SK-N-DZ (cell line): ENCODE measurements around the gene THPO. TPM values are rescaled to one million over a fixed set of nuclear protein-coding genes. Genes with fewer than 3 reads are reported as not detected.

Source experiments
- DNase-seq: peaks from one replicate; pipeline ENCODE4 v3.0.0-alpha.2; 2015; ENCODE audit warnings: low spot score
- polyA plus RNA-seq, 2 experiments: library from polyadenylated mRNA; depleted of rRNA; stranded (reverse); fragments of >200 nt; gene quantifications; 2 replicates each; pipeline ENCODE4 v1.2.3, GENCODE V29; 2014

Gene THPO
- polyA plus RNA-seq (2014; cell fraction: cytosol; rRNA removed) = 2.1 and 3.2 TPM in 2 replicates
- 1.5 and 5.1 TPM in 2 replicates for polyA plus RNA-seq (2014; cell fraction: nucleus; rRNA removed)

DNA sequence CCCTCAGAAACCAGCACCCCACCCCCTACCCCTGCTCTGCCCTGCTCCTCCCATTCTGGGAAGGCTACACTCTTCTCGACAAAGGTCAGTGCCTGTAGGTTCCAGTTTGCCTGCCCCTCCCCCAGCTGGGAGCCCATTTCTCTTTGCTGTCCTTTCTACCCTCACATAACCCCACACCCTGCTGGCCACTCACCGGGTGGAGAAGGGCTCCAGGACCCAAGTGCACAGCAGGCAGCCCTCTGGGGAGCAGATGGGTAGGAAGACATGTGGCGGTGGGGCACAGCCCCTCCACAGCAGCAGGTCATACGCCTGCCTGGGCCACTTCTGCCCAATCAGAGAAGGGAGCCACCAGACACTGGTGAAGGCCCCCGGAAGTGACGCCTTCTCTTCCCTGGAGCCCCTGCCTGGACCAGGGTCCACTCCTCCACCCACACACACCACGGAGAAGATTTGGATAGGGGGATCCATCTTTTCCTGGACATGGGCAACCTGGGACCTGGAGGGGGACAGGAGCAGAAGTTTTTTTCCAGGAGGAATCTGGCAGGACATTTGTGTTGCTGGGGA is at the start of gene THPO:
Gene THPO, minus strand, starts transcription at position 326 of the 564 bp plus-strand sequence. CDS start 1,948 bp downstream, outside the sequence.
- DNase-seq = peak; percentile 86

DNA sequence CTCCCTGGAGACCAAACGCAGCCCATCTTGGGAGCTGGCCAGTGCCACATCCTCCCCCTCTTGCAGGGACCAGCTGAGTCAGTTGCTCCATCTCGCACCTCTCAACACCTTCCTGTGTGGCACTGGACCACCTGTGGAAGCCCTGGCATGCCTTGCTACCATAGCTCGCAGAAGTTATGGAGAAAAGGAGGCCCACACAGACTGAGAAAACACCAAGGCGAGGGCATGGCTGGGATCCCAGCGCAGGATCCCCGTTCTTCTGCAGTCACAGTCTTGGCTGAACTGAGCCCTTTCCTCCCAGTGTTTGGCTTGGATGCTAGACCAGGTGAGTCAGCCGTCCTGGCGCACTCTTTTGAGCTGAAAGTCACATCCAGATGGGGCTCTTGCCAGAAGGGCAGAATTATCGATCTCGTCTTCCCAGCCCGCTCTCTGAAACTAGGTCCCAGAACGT is 48.7 kb upstream of the THPO start:
- DNase-seq = no peak

DNA sequence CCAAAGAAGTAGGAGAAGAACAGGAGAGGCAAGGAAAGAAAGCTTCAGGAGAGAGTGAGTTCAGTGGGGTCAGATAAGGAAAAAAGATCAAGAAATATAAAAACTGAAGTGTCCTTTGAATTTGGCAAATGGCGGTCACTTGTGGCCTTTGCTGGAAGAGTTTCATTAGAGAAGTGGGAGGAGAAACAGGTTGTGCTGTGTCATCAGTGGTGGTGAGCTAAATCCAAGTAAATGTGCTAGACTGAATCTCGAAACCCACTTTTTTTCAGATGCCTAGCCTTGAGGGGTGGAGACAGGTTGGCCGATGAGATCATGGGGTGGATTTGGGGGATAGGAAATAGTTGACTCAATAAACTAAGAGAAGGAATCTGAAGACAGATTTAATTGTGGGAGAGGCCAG is 45.6 kb upstream of the THPO start:
- DNase-seq = no peak

DNA sequence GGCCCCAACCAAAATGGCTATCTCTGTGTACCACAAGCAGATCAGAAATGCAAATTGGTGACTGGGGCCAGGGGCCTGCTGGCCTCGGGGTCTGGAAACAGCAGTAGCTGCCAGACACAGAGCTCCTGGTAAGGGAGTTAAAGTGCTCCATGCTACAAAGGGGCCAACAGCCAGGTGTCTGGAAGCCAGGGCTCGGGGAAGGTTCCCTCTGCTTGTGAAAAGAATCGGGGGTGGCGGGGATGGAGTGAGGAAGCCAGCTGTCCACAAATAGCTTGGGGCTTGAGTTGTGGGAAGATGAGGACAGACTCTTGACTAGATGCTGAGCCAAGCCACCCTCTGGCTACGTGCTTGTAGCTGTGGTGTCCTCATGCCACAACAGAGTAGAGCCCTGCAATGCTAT is 41.2 kb upstream of the THPO start:
- DNase-seq = no peak

DNA sequence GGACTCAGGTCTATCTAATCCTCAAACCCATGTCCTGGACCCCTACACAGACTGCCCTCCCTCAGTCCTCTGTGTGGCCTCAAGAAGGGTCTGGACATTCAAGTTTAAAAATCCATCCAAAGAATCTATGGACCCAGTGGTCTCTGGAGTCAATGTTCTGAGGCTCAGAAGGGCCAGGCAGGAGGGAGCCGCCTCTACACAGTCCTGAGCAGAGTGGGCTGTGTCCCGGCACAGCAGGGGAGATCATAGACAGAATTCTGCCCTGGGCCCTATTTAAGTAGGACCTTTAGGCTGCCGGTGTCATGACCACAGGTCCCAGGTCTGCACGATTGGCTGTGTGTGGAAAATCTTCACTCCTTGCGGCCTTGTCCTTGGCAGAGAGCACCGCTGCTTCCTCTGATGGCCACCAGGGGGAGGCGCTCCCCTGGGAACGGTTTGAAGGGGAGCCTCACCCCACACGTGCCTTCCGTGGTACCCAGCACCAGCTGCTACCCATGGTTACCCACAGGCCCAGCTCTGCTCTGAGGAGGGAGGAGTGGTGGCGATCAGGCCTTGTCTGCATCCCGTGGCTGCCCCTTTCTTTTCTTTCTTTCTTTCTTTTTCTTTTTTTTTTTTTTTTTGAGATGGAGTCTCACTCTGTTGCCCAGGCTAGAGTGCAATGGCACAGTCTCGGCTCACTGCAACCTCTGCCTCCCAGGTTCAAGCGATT is 39.8 kb upstream of the THPO start:
- DNase-seq = peak; percentile 70

DNA sequence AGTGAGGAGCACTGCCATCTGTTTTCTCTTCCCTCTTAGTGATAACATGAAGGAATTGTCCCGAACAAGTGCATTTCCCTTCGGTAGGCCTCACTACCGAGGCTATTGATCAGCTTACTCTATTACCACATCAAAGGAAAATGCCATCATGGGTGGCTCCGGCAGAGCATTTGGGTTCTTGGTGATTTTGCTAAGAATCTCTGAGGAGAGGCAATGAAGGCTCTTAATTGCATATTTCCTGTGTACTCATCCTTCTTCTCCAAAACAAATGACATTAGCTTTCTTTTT is 37.1 kb upstream of the THPO start:
- no peak for DNase-seq

DNA sequence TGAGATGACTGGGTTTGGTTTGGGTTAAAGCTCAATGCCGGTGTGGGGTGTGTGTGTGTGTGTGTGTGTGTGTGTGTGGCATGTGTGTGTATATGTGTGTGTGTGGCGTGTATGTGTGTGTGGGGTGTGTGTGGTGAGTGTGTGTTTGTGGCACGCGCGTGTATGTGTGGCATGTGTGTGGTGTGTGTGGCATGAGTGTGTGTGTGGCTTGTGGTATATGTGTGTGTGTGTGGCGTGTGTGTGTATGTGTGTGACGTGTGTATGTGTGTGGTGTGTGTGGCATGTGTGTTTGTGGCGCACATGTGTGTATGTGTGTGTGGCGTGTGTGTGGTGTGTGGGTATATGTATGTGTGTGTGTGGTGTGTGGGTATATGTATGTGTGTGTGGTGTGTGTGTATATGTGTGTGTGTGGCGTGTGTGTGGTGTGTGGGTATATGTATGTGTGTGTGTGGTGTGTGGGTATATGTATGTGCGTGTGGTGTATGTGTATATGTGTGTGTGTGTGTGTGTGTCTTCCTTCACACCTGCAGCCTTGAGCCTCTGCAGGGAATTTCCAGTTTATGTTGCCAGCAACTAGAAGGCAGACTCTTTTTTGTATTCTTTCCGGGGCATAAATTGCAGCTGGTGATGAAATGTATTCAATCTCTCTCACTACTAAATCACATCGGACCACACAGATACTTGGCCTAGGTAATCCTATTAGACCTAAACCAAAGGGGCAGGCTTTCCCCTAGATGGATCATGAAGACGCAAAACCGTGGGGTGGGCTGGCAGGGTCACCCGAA is 36.6 kb upstream of the THPO start:
- no peak for DNase-seq

DNA sequence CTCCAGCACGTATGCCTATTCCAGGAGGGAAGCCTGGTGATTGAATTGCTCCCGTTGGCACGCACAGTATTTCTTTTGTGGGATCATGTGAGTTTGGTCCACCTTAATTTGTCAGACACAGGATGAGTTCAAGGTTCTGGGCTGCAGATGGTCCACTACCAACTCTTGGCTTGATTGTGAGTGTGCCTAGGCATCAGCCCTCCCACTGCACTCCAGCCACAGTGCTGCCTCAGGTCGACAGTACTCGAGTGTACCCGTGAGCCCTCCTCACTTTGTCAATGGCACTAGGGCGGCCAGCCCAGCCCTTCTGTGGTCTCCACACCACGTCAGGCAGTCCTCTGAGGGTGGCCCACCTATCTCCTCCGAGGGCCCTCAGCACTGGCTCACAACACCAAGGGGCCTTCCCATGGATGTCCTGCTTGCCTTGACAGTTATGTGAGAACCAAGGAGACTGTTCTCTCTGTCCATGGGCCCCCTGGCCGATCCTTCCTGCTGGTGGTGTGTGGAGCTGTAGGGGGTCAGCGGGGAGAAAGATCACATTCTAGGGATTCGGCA is 32.0 kb upstream of the THPO start:
- no peak for DNase-seq

DNA sequence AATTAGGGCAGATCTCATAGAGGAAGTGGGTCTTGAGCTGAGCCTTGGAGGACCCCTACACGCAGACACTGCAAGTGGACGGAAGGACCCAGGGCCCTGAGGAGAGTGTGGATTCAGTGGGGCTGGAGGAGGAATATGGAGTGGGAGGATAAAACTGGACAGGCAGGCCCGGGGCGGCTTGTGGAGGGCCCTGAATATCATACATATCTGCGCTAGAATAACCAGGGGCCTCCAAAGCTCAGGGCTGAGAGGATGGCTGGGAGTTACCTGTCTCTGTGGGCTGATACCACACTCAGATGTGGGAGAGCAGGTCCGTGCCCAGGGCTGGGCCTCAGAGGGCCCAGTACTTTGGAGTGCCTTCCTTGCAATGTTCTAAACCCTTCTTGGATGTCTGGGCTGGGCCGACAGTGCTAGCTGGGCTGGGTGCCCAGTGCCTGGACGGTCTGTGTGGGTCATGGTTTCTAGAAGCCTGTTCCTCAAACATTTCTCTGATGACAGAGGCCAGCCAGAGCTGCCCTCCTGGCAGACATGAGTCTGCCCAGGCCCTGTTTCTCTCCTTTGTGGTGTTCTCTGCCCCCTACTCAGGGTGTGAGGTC is 31.4 kb upstream of the THPO start:
- no peak for DNase-seq

DNA sequence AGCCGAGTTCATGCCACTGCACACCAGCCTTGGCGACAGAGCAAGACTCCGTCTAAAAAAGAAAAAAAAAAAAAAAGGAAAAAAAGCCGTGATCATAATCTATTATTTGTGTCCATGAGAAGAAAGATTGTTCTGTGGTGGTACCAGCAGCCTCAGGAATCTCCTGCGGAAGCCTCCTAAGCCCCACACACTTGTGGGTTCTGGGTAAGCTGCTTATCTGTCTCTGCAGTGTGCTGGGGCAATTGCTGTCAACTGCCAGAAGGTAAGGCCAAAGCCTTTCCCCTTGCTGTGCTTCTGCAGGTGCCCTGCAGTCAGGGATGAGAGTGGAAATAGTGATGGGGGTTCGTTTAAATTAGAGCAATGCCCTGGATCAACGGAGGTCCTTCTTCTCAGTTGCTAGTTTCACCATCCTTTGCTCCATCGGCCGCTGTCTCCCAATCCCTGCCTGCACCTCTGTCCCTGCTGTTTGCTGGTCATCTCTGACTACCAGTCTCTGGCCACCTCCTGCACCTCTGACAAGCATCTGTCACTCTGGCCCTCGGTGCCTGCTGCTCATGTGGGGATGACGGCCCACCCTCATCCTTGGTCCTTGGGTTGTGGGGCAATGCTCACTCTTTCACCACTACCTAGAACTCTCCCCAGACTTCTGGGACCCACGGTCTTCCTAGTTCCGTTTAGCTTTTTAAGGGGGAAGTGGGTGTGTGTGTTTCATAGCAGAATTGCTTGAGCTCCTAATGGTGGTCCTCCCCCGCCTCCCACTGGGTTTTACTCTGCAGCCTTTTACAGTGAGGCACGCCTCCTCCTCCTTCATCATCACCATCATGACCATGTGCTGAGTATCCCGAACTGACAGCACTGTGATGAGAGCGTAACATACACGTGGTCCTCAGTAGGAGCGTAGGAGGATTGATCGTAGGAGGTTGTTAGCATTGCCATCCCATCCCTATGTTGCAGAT is 27.3 kb upstream of the THPO start:
- DNase-seq = no peak

DNA sequence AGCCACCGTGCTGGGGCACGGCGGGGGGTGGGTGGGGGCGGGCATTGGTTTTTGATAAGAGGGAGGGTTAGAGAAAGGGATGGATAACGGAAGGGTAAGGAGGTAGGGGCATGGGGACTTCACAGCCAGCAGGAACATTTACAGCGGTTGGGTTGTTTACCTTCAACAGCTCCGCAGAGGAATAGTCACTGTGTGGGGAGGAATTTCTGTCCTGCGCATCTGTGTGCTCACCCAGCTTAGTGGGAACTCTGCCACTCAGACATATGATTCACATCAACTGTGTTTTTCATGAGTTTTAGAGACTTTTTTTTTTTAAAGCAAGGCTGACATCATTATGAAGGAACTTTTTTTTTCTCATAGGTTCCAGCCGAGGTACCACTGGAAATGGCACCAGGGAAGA is 21.4 kb upstream of the THPO start:
- DNase-seq = no peak

DNA sequence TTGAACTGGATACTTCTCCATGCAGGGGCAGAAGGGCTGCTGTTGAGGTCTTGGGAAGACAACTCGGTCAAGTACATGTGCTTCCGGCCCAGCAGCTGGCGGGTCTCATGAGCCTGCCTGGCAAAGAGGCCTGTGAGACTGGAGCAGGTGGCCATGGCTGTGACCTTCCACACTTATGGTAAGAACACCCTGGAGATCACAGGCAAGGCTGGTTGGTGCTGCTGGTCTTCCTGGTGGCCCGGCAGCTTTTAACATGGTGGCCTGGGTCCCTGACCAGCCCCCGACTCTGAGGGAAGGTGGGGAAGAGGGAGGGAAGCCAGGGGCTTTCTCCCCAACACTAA is 17.3 kb upstream of the THPO start:
- no peak for DNase-seq

DNA sequence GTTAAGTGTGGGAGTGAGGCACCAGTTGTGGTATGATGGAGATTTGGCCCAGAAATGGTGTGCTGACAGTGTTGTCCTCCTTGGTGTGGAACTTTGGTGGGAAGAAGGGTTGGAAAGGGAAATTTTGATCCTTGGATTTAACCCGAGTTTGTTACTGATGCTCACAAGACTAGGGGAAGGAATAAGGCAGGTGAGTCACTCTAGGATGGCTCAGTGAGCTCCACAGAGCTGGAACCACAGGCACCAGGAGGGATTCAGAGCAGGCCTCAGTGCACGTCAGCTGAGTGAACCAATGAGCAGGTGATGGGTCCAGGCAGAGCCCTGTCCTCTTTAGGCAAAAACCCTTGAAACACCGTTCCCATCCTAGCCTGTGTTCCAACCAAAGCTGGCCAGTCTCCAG is 13.3 kb upstream of the THPO start:
- DNase-seq = no peak

DNA sequence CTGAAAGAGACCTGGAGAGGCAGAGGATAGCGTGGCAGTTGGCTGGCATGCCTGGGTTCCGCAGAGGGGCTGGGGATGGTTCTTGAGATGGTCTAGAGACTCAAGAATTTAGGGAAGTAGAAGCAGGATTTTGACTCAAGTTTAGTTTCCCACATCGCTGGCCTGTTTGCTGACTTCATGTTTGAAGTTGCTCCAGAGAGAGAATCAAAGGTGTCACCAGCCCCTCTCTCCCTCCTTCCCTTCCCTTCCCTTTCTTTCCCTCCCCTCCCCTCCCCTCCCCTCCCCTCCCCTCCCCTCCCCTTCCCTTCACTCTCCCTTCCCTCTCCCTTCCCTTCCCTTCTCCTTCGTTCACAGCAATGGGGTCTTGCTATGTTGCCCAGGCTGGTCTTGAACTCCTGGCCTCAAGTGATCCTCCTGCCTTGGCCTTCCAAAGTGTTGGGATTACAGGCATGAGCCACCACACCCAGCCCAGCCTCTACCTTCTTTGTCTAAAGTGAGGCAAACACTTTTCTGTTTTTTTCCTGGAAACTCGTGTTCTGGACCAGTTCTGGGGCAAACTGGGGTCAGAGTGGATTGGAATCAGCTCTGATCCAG is 12.0 kb upstream of the THPO start:
- DNase-seq = no peak

DNA sequence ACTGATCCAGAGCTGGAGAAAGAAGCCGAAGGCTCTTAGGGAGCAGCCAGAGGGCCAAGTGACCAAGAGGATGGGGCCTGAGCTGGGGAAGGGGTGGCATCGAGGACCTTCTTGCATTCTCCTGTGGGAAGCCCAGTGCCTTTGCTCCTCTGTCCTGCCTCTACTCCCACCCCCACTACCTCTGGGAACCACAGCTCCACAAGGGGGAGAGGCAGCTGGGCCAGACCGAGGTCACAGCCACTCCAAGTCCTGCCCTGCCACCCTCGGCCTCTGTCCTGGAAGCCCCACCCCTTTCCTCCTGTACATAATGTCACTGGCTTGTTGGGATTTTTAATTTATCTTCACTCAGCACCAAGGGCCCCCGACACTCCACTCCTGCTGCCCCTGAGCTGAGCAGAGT is 11.4 kb upstream of the THPO start:
- DNase-seq = no peak

DNA sequence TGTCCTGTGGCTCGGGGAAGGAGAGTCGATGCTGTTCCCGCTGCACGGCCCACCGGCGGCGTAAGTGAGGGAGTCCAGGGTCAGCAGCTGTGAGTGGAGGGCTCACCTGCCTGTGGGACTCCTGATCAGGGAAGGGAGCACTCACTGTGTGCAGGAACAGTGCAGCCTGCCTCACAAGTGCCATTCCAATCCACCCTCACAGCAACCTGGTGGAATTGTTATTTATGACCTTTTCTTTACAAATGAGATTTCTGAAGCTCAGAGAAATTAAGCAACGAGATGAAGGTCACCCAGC is 10.9 kb upstream of the THPO start:
- no peak for DNase-seq

DNA sequence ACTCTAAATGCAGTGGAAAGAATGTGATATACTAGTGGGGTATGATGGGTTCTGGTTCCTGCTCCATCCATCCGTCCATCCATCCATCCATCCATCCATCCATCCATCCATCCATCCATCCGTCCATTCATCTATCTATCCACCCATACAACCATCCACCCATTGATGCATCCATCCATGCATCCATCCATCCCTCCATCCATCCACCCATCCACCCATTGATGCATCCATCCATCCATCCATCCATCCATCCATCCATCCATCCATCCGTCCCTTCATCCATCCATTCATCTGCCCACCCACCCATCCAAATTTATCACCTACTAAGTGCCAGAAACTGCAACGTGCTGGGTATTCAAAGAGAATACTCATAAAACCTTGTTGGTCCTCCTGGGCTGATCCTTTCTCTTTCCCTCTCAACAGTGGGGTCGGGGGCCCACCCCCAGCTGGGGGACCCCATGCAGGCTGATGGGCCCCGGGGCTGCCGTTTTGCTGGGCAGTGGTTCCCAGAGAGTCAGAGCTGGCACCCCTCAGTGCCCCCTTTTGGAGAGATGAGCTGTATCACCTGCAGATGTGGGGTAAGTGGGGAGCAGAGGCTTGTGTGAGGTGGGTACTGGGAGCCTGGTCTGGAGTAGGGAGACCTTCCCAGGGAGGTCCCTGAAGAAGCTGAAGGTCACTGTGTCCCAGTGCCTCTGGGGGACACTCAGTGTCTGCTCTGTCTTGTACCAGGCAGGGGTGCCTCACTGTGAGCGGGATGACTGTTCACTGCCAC is 10.3 kb upstream of the THPO start:
- no peak for DNase-seq

DNA sequence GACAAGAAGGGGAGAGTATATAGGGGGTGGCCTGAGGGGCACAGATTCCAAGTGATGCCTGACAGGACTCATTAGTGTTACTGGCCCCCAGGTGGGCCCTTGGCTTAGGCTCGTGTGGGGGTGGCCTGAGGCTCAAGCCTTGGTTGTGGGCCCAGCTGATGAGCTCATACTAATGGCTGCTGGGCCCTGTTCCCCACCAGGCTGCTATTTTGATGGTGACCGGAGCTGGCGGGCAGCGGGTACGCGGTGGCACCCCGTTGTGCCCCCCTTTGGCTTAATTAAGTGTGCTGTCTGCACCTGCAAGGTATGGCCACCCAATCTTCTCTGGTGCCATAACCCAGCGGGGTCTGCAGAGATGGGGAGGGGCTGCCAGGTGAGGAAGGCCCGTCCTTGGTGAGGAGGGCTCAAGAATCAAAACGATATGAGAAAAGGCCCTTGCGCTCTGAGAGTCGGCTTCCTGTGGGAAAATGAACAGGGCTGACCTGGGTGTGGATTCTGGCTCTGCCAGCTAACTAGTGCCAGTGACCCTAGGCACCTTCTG is 9.2 kb upstream of the THPO start:
- no peak for DNase-seq

DNA sequence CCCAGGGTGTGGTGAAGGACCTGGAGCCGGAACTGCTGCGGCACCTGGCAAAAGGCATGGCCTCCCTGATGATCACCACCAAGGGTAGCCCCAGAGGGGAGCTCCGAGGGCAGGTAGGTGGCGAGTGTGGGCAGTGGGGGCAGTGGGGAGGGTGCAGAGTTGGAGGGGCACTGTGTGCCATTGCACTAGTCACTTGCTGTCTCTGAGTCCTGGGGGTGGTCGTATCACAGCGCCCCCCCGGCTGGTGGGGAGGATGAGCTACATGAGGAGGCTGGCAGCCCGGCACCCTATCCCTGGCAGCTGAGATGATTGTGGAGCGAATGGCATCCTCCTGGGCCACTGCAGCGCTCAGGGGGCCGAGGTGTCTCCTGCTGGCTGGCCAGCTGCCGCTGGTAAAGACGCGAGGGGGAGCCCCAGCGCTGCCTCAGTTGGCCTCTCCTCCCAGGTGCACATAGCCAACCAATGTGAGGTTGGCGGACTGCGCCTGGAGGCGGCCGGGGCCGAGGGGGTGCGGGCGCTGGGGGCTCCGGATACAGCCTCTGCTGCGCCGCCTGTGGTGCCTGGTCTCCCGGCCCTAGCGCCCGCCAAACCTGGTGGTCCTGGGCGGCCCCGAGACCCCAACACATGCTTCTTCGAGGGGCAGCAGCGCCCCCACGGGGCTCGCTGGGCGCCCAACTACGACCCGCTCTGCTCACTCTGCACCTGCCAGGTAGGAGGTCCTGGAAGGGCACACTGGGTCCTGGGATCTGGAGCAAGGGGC is 8.2 kb upstream of the THPO start:
- DNase-seq = no peak
